Measurements from ENCODE around the gene KIF3C.

Gene KIF3C

GRCh38 chr2:25929789-25930473 lies 52.4 kb downstream of the KIF3C start:
- no peak for TF ChIP-seq CTCF (IDR thresholded peaks at IDR 0.05)
- no peak for DNase-seq
- Histone ChIP-seq H3K27me3 (no peaks in the 10 kb centered on the region), H3K4me3 (no peak overlapping the region), H3K4me1 (no peaks in the 10 kb centered on the region), H3K27ac (no peak overlapping the region), H3K9me3 (no peaks in the 10 kb centered on the region), H3K36me3 (peaks cover 12 to 48% (median 18%) of the 10 kb centered on the region in 3 donors)
- intact Hi-C loops (cut with DNase I; ENCODE audit: low total_unique reads) = no loop called here

GRCh38 chr2:25928668-25929067 lies 53.6 kb downstream of the KIF3C start:
- DNase-seq = no peak
- H3K36me3 ChIP-seq = peaks cover 12 to 48% (median 13%) of the 10 kb centered on the region in 3 donors
- intact Hi-C loops (cut with DNase I; ENCODE audit: low total_unique reads) = no loop called here
- H3K4me1 ChIP-seq = no peaks in the 10 kb centered on the region
- no peaks in the 10 kb centered on the region for H3K27me3 ChIP-seq
- TF ChIP-seq CTCF (IDR thresholded peaks at IDR 0.05) = no peak
- no peak overlapping the region for H3K27ac ChIP-seq
- H3K4me3 ChIP-seq = no peak overlapping the region
- H3K9me3 ChIP-seq = no peaks in the 10 kb centered on the region

DNA sequence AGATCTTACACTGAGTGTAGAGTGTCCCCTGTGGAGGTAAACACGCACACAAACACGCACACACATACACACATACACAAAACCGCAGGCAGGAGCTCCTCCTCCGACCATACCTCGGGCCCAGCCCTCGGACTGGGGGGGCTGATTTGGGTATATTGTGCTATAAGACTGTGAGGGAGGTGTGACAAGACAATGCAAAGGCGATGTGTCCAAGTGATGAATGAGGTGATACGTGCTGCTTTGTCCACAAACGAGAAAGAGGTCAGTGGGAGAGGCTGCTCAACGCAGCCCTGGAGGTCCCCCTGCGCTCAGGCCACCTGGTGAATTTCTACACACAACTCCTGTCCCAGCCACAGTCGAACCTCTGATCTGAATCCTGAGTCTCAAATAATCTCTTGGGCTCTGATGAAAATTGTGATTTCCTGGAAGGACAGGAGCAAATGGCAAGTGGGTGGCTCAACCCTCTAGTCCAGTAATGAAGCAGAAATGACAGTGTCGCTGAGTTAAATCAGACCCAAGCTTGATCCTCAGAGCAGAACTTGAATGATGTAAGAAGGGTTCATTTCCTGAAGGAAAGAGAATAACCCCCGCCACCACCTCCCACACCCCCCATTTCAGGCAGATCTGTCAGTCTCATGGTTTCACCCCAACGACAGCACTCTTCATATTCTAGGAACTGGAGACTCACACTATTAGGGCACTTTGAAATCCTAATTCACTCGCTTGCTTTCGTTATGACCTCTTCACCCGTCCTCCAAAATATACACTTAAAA lies 55.1 kb downstream of the KIF3C start:
- DNase-seq = no peak
- no peaks in the 10 kb centered on the region for H3K9me3 ChIP-seq
- H3K27me3 ChIP-seq = no peaks in the 10 kb centered on the region
- no peak overlapping the region for H3K4me3 ChIP-seq
- intact Hi-C loops (cut with DNase I; ENCODE audit: low total_unique reads) = no loop called here
- H3K4me1 ChIP-seq = no peaks in the 10 kb centered on the region
- no peak for TF ChIP-seq CTCF (IDR thresholded peaks at IDR 0.05)
- H3K36me3 ChIP-seq = peaks cover 8 to 48% (median 12%) of the 10 kb centered on the region in 3 donors
- no peak overlapping the region for H3K27ac ChIP-seq

- DNase-seq = no peak
- TF ChIP-seq CTCF (IDR thresholded peaks at IDR 0.05) = no peak
- intact Hi-C loops (cut with DNase I; ENCODE audit: low total_unique reads) = no loop called here
- Histone ChIP-seq H3K27me3 (peaks cover 0 to 5% of the 10 kb centered on the region in 2 donors), H3K36me3 (peaks cover 0 to 14% (median 0%) of the 10 kb centered on the region in 3 donors), H3K27ac (no peak overlapping the region), H3K4me3 (no peak overlapping the region), H3K4me1 (no peaks in the 10 kb centered on the region), H3K9me3 (no peaks in the 10 kb centered on the region)
Observed at GRCh38 chr2:25922501-25922900, 59.8 kb downstream of the KIF3C start.

DNA sequence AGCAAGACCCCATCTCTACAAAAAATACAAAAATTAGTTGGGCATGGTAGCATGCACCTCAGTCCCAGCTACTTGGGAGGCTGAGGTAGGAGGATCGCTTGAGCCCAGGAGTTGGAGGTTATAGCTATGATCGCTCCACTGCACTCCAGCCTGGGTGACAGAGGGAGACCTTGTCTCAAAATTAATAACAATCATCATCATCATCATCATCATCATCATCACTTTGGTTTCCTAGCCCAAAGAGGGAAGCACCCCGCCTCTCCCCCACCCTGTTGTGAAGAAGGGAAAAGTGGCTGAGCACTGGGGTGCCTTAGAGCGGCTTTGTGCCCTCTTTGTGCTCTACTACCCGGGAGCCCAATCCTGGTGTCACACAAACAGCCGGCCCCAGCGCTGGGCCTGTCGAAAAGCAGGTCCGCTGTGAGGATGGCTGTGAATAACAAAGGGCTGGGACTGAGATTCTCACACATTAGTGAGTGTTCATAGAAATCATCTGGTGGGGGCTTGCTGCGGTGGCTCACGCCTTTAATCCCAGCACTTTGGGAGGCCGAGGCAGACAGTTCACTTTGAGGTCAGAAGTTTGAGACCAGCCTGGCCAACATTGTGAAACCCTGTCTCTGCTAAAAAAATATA lies 61.4 kb downstream of the KIF3C start:
- peaks cover 0 to 5% of the 10 kb centered on the region in 2 donors for H3K27me3 ChIP-seq
- intact Hi-C loops (cut with DNase I; ENCODE audit: low total_unique reads) = no loop called here
- no peaks in the 10 kb centered on the region for H3K9me3 ChIP-seq
- H3K4me1 ChIP-seq = no peaks in the 10 kb centered on the region
- no peak overlapping the region for H3K27ac ChIP-seq
- no peaks in the 10 kb centered on the region for H3K36me3 ChIP-seq
- TF ChIP-seq CTCF (IDR thresholded peaks at IDR 0.05) = no peak
- no peak overlapping the region for H3K4me3 ChIP-seq
- no peak for DNase-seq
